ENCODE results near the gene PLXNA2.

- TF ChIP-seq, protein P1, sequence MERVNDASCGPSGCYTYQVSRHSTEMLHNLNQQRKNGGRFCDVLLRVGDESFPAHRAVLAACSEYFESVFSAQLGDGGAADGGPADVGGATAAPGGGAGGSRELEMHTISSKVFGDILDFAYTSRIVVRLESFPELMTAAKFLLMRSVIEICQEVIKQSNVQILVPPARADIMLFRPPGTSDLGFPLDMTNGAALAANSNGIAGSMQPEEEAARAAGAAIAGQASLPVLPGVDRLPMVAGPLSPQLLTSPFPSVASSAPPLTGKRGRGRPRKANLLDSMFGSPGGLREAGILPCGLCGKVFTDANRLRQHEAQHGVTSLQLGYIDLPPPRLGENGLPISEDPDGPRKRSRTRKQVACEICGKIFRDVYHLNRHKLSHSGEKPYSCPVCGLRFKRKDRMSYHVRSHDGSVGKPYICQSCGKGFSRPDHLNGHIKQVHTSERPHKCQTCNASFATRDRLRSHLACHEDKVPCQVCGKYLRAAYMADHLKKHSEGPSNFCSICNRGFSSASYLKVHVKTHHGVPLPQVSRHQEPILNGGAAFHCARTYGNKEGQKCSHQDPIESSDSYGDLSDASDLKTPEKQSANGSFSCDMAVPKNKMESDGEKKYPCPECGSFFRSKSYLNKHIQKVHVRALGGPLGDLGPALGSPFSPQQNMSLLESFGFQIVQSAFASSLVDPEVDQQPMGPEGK (CRISPR knock-in tag; IDR thresholded peaks at IDR 0.05; ENCODE audit: borderline replicate concordance): no peak
- TF ChIP-seq BACH2 (CRISPR knock-in tag; IDR thresholded peaks at IDR 0.05; ENCODE audit: borderline replicate concordance) (no peak), ISL1 (CRISPR knock-in tag; IDR thresholded peaks at IDR 0.05) (no peak), ZFP30 (CRISPR knock-in tag; IDR thresholded peaks at IDR 0.05) (no peak), ZFP3 (CRISPR knock-in tag; IDR thresholded peaks at IDR 0.05) (no peak), ZNF70 (CRISPR knock-in tag; IDR thresholded peaks at IDR 0.05) (no peak), CSRNP3 (CRISPR knock-in tag; IDR thresholded peaks at IDR 0.05) (no peak), OSR1 (CRISPR knock-in tag; IDR thresholded peaks at IDR 0.05) (no peak), ARNTL (CRISPR knock-in tag; IDR thresholded peaks at IDR 0.05; ENCODE audit: borderline replicate concordance, low read depth) (no peak)
Measured at GRCh38 chr1:208269338-208269666, 25.1 kb upstream of the PLXNA2 start.
